Measurements from ENCODE around the gene TMPRSS5. TPM values are rescaled to one million over a fixed set of nuclear protein-coding genes. Genes with fewer than 3 reads are reported as not detected.

The TMPRSS5 gene
- 0.21 and 0.44 TPM in 2 replicates for total RNA-seq (2014; rRNA removed; shearing (Covaris generic))

GRCh38 chr11:113705871-113706655 is at the start of gene TMPRSS5:
Gene TMPRSS5 (minus strand): TSS chr11:113706308. CDS start chr11:113706224, 84 bp downstream.
- H3K36me3 ChIP-seq (replicated peaks; ENCODE audit: control insufficient read depth, insufficient read depth, low read length): no peaks in the 10 kb centered on the region
- H3K4me3 ChIP-seq (ENCODE audit: insufficient read depth, low read depth, low read length): no peak within 1 kb of the TSS
- no peak for DNase-seq
- H3K27me3 ChIP-seq (ENCODE audit: control insufficient read depth, insufficient read depth, low read length): no peaks in the 10 kb centered on the region

- DNase-seq: no peak
- Histone ChIP-seq H3K4me3 (ENCODE audit: insufficient read depth, low read depth, low read length) (no peak overlapping the region), H3K27me3 (ENCODE audit: control insufficient read depth, insufficient read depth, low read length) (no peaks in the 10 kb centered on the region), H3K36me3 (replicated peaks; ENCODE audit: control insufficient read depth, insufficient read depth, low read length) (peaks cover 2% of the 10 kb centered on the region)
Observed at GRCh38 chr11:113752932-113753331, 46.8 kb upstream of the TMPRSS5 start.

GRCh38 chr11:113736323-113736722 is 30.2 kb upstream of the TMPRSS5 start:
- no peak for DNase-seq
- Histone ChIP-seq H3K27me3 (ENCODE audit: control insufficient read depth, insufficient read depth, low read length) (no peaks in the 10 kb centered on the region), H3K4me3 (ENCODE audit: insufficient read depth, low read depth, low read length) (no peak overlapping the region), H3K36me3 (replicated peaks; ENCODE audit: control insufficient read depth, insufficient read depth, low read length) (peaks cover 11% of the 10 kb centered on the region)

GRCh38 chr11:113732092-113732491 is 26.0 kb upstream of the TMPRSS5 start:
- no peaks in the 10 kb centered on the region for H3K27me3 ChIP-seq (ENCODE audit: control insufficient read depth, insufficient read depth, low read length)

DNA sequence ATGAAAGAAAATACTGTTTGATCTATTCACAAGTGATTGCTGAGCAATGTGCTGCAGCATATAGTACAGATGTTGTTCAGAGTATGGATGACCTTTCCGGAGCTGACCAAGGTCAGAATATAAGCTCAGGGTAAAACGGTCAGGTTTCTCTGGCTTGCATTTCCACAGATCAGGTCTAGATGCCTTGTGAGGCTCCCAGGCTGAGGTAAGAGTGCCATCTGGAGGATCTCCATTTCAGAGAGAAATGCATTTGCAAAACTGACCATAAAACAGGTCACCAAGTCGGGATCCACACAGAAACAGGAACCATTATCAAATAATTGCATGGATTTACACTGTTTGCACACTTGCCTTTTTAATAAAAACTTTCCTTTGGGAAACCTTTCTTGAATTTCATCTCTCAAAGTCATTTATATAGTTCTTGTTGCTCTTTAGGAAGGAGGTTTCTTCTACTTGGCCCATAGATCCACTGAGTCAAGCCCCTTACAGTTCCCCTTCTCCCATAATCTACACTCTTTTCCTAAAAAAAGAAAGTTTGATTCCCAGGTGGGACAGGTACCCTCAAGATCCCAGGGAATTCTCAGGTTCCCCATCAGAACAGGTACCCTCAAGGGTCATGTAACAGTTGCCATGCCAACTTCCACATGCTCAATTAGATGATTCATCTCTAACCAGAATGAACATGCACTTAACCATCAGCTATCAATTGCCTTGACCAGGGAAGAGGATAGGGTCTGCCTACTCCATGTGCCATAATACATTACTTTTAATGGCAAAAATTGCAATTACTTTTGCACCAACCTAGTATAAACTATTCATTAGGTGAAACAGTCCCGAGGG is 25.0 kb upstream of the TMPRSS5 start:
- DNase-seq: peak; percentile 51
- H3K36me3 ChIP-seq (replicated peaks; ENCODE audit: control insufficient read depth, insufficient read depth, low read length): peaks cover 3% of the 10 kb centered on the region; the same call in 1 of the 2 replicates
- H3K4me3 ChIP-seq (ENCODE audit: insufficient read depth, low read depth, low read length): no peak overlapping the region
- H3K27me3 ChIP-seq (ENCODE audit: control insufficient read depth, insufficient read depth, low read length): no peaks in the 10 kb centered on the region

More at GRCh38 chr11:113732092-113732491, 26.0 kb upstream of the TMPRSS5 start:
- Histone ChIP-seq H3K36me3 (replicated peaks; ENCODE audit: control insufficient read depth, insufficient read depth, low read length) (peaks cover 5% of the 10 kb centered on the region; the same call in 1 of the 2 replicates), H3K4me3 (ENCODE audit: insufficient read depth, low read depth, low read length) (no peak overlapping the region)
- DNase-seq: no peak

- H3K36me3 ChIP-seq (replicated peaks; ENCODE audit: control insufficient read depth, insufficient read depth, low read length): no peaks in the 10 kb centered on the region
- no peak for DNase-seq
- no peaks in the 10 kb centered on the region for H3K27me3 ChIP-seq (ENCODE audit: control insufficient read depth, insufficient read depth, low read length)
- no peak overlapping the region for H3K4me3 ChIP-seq (ENCODE audit: insufficient read depth, low read depth, low read length)
Observed at GRCh38 chr11:113729456-113729855, 23.3 kb upstream of the TMPRSS5 start.

- H3K4me3 ChIP-seq (ENCODE audit: insufficient read depth, low read depth, low read length): no peak overlapping the region
Observed at GRCh38 chr11:113728814-113729213, 22.7 kb upstream of the TMPRSS5 start.

DNA sequence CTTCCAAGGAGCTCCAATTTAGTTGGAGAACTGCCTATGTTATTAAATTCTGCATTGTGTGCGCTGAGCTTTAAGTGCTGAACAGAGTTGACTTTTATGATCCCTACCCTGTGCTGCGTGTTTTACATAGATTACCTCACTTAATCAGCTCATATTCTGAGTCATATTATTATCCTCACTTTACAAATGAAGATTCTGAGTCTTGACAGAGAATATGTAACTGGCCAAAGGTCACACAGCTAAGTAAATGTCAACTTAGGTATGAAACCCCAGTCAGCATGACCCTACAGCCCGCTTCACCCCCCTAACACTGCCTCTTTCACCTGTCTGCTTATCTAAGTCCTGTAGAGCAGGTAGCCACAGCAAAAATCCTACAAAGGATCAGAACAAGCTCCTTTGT is 19.8 kb upstream of the TMPRSS5 start:
- DNase-seq: no peak
- Histone ChIP-seq H3K27me3 (ENCODE audit: control insufficient read depth, insufficient read depth, low read length) (no peaks in the 10 kb centered on the region), H3K4me3 (ENCODE audit: insufficient read depth, low read depth, low read length) (no peak overlapping the region), H3K36me3 (replicated peaks; ENCODE audit: control insufficient read depth, insufficient read depth, low read length) (no peaks in the 10 kb centered on the region)

More at GRCh38 chr11:113728814-113729213, 22.7 kb upstream of the TMPRSS5 start:
- Histone ChIP-seq H3K27me3 (ENCODE audit: control insufficient read depth, insufficient read depth, low read length) (no peaks in the 10 kb centered on the region), H3K36me3 (replicated peaks; ENCODE audit: control insufficient read depth, insufficient read depth, low read length) (no peaks in the 10 kb centered on the region)
- no peak for DNase-seq

DNA sequence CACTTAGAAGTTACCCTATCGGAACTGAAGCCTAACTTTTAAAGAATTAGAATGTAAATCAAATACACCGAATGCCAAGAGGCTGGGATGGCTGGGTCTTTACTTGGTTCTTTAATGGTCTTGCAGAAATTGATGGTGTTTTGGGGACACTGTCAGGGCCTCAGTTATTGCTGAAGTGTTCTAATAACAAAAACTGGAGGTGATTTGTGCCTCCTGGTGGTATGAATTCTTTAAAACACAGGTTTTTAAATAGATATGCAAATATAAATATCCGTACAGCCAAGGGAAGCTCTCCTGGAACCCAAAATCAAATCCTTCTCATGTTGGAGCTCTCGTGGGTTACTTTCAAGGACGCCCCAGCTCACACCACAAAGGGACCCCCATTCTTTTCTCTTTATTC is 19.3 kb upstream of the TMPRSS5 start:
- no peaks in the 10 kb centered on the region for H3K27me3 ChIP-seq (ENCODE audit: control insufficient read depth, insufficient read depth, low read length)
- H3K4me3 ChIP-seq (ENCODE audit: insufficient read depth, low read depth, low read length): no peak overlapping the region
- H3K36me3 ChIP-seq (replicated peaks; ENCODE audit: control insufficient read depth, insufficient read depth, low read length): no peaks in the 10 kb centered on the region
- DNase-seq: no peak

- H3K4me3 ChIP-seq (ENCODE audit: insufficient read depth, low read depth, low read length): no peak overlapping the region
- no peak for DNase-seq
- H3K27me3 ChIP-seq (ENCODE audit: control insufficient read depth, insufficient read depth, low read length): no peaks in the 10 kb centered on the region
- no peaks in the 10 kb centered on the region for H3K36me3 ChIP-seq (replicated peaks; ENCODE audit: control insufficient read depth, insufficient read depth, low read length)
Observed at GRCh38 chr11:113724778-113725177, 18.7 kb upstream of the TMPRSS5 start.

- DNase-seq: no peak
- no peaks in the 10 kb centered on the region for H3K36me3 ChIP-seq (replicated peaks; ENCODE audit: control insufficient read depth, insufficient read depth, low read length)
- H3K27me3 ChIP-seq (ENCODE audit: control insufficient read depth, insufficient read depth, low read length): no peaks in the 10 kb centered on the region
- H3K4me3 ChIP-seq (ENCODE audit: insufficient read depth, low read depth, low read length): no peak overlapping the region
Observed at GRCh38 chr11:113723787-113724186, 17.7 kb upstream of the TMPRSS5 start.

GRCh38 chr11:113722934-113723333 is 16.8 kb upstream of the TMPRSS5 start:
- no peak overlapping the region for H3K4me3 ChIP-seq (ENCODE audit: insufficient read depth, low read depth, low read length)
- no peak for DNase-seq
- no peaks in the 10 kb centered on the region for H3K27me3 ChIP-seq (ENCODE audit: control insufficient read depth, insufficient read depth, low read length)
- no peaks in the 10 kb centered on the region for H3K36me3 ChIP-seq (replicated peaks; ENCODE audit: control insufficient read depth, insufficient read depth, low read length)

DNA sequence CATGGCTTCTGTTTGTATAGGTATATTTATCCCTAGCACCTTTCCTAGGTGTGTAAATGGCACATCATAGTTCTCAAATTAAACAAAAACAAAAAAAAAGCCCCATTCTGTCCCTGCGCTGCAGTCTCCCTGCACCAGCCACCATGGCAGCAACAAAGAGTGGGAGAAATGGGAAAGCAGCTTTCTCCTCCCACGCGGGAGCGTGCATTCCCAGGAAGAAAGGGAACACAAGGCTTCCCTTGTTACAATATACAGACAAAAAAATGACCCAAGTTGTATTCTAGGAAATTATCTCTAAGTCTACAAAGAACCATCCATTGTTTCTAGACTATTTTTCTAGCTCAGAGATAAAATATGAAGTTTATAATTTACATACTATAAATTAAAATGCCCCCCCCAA is 16.1 kb upstream of the TMPRSS5 start:
- Histone ChIP-seq H3K36me3 (replicated peaks; ENCODE audit: control insufficient read depth, insufficient read depth, low read length) (no peaks in the 10 kb centered on the region), H3K4me3 (ENCODE audit: insufficient read depth, low read depth, low read length) (no peak overlapping the region), H3K27me3 (ENCODE audit: control insufficient read depth, insufficient read depth, low read length) (no peaks in the 10 kb centered on the region)
- no peak for DNase-seq

DNA sequence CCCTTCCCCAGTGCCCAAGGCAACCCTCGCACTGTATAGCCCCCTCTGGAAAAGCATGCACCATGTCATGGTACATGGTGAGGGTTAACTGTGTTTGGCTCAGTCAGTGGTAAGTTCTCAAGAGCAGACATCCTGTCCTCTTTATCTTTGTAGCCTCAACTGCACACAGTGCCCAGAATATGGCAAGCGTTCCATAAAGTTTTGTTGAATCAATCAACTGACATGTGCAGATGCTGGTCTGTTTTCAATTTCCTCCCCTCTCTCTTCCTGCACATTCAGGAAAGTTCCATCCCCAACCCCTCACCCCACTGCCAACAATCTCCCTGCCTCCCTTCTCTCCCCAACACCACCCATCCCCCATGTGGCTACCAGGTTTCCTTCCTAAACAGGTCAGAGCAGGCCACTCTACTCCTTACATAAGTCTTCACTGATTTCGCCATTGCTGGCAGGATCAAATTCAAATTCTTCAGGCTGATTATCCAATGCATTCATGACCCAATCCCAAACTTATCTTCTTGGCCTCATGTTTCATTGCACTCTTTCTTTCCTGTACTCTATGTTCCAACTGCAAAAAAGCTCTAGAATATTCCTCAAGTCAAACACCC is 15.5 kb upstream of the TMPRSS5 start:
- no peaks in the 10 kb centered on the region for H3K36me3 ChIP-seq (replicated peaks; ENCODE audit: control insufficient read depth, insufficient read depth, low read length)
- H3K4me3 ChIP-seq (ENCODE audit: insufficient read depth, low read depth, low read length): no peak overlapping the region
- H3K27me3 ChIP-seq (ENCODE audit: control insufficient read depth, insufficient read depth, low read length): no peaks in the 10 kb centered on the region
- DNase-seq: no peak
